PC-9 (cell line): Measurements from ENCODE around the gene NCOA5.

Experiments
- CTCF ChIP-seq: fragments of 200-600 bp; sonication (generic); conservative IDR thresholded peaks from 2 replicates; pipeline ENCODE4 v1.6.1; 2017; ENCODE audit warnings: mixed run types, antibody characterized with exemption, mild to moderate bottlenecking, moderate library complexity
- EZH2 ChIP-seq: fragments of 200-600 bp; sonication (generic); IDR thresholded peaks from 2 replicates; pipeline ENCODE4 v1.8.0; 2017; ENCODE audit warnings: antibody characterized with exemption, low read depth

GRCh38 chr20:46123482-46124245 is 33.9 kb upstream of the NCOA5 start:
- TF ChIP-seq CTCF (no peak), EZH2 (no peak)
